GM23338 (cell line): ENCODE data around the gene SENP3. TPM values are rescaled to one million over a fixed set of nuclear protein-coding genes. Genes with fewer than 3 reads are reported as not detected.

ENCODE experiments used
- ATAC-seq: fragments of 200-7000 bp; cut with Tn5 transposase; 3 replicates; pipeline ENCODE4 v1.9.1; 2020
- DNase-seq: peaks from one replicate; pipeline ENCODE4 v3.0.0-alpha.2; 2015; ENCODE audit warnings: low spot score
- H2AFZ ChIP-seq: fragments of 200-600 bp; sonication (generic); 2 replicates; pipeline ENCODE4 v1.8.0; 2016; ENCODE audit warnings: antibody characterized with exemption, mild to moderate bottlenecking, moderate library complexity
- H3F3A ChIP-seq: fragments of 200-600 bp; sonication (generic); replicated peaks from 2 replicates; pipeline ENCODE4 v1.8.0; 2017; ENCODE audit warnings: antibody characterized with exemption, mixed run types, low read depth
- H3K27ac ChIP-seq: fragments of 200-600 bp; sonication (generic); 2 replicates; pipeline ENCODE4 v1.6.1; 2016; ENCODE audit warnings: low read depth
- H3K27me3 ChIP-seq: fragments of 200-600 bp; sonication (generic); 2 replicates; pipeline ENCODE4 v1.8.0; 2016; ENCODE audit warnings: mild to moderate bottlenecking, mixed run types, moderate library complexity; ENCODE audit not compliant: insufficient read depth
- H3K36me3 ChIP-seq: fragments of 200-600 bp; sonication (generic); 2 replicates; pipeline ENCODE4 v1.8.0; 2016; ENCODE audit warnings: mild to moderate bottlenecking; ENCODE audit not compliant: insufficient read depth
- H3K4me1 ChIP-seq: fragments of 200-600 bp; sonication (generic); 2 replicates; pipeline ENCODE4 v1.8.0; 2016; ENCODE audit warnings: mild to moderate bottlenecking, moderate library complexity; ENCODE audit not compliant: insufficient read depth
- H3K4me2 ChIP-seq: fragments of 200-600 bp; sonication (generic); 2 replicates; pipeline ENCODE4 v1.7.1; 2017; ENCODE audit warnings: mixed run types
- H3K4me3 ChIP-seq: fragments of 200-600 bp; sonication (generic); 2 replicates; pipeline ENCODE4 v1.6.1; 2016; ENCODE audit warnings: mixed run types
- H3K79me2 ChIP-seq: fragments of 200-600 bp; sonication (generic); replicated peaks from 2 replicates; pipeline ENCODE4 v1.8.0; 2017; ENCODE audit warnings: mild to moderate bottlenecking; ENCODE audit not compliant: insufficient read depth
- H3K9me2 ChIP-seq: fragments of 200-600 bp; sonication (generic); 2 replicates; pipeline ENCODE4 v1.8.0; 2017; ENCODE audit not compliant: insufficient read depth
- H4K20me1 ChIP-seq: fragments of 200-600 bp; sonication (generic); replicated peaks from 2 replicates; pipeline ENCODE4 v1.8.0; 2017; ENCODE audit warnings: mild to moderate bottlenecking; ENCODE audit not compliant: insufficient read depth
- H3K27ac Mint-ChIP-seq: 2 replicates; pipeline ENCODE4 v1.8.0; 2020; ENCODE audit warnings: inconsistent platforms, mild to moderate bottlenecking, moderate library complexity, mixed read lengths
- H3K27me3 Mint-ChIP-seq: 3 replicates; pipeline ENCODE4 v1.8.0; 2022; ENCODE audit warnings: low read depth, mild to moderate bottlenecking, moderate library complexity, mixed read lengths, inconsistent platforms; ENCODE audit not compliant: insufficient read depth, poor library complexity
- H3K36me3 Mint-ChIP-seq: 3 replicates; pipeline ENCODE4 v1.8.0; 2021; ENCODE audit warnings: low read depth, mild to moderate bottlenecking, inconsistent platforms, moderate library complexity, mixed read lengths
- H3K4me1 Mint-ChIP-seq: 3 replicates; pipeline ENCODE4 v1.8.0; 2020; ENCODE audit warnings: mild to moderate bottlenecking, inconsistent platforms, mixed read lengths
- H3K4me3 Mint-ChIP-seq: 3 replicates; pipeline ENCODE4 v1.8.0; 2021; ENCODE audit warnings: moderate library complexity, mild to moderate bottlenecking, inconsistent platforms, mixed read lengths
- H3K9me3 Mint-ChIP-seq: 3 replicates; pipeline ENCODE4 v1.8.0; 2020; ENCODE audit warnings: moderate library complexity, mild to moderate bottlenecking, inconsistent platforms, mixed read lengths
- CREB1 ChIP-seq: fragments of 250-450 bp; sonication (Bioruptor Pico); IDR thresholded peaks from 2 replicates; pipeline ENCODE4 v1.5.0; 2020; ENCODE audit warnings: low read depth, mild to moderate bottlenecking, moderate library complexity
- ZNF114 ChIP-seq: fragments of 250-450 bp; sonication (Bioruptor Pico); IDR thresholded peaks from 2 replicates; pipeline ENCODE4 v1.5.0; 2020; ENCODE audit warnings: mild to moderate bottlenecking, moderate library complexity
- polyA plus RNA-seq: library from polyadenylated mRNA; unstranded; fragments of >200 nt; fragmentation: Nextera tagmentation; extraction: Ambion mirVana; gene quantifications from 2 replicates; pipeline ENCODE4 v1.2.1, GENCODE V29; 2016
- total RNA-seq: library from RNA; depleted of rRNA; stranded (reverse); fragments of >200 nt; shearing (Covaris generic); gene quantifications from 2 replicates; pipeline ENCODE4 v1.2.3, GENCODE V29; 2014
- TF ChIP-seq, protein P1 (sequence below), 2 experiments: fragments of 200-600 bp in 1 of 2; sonication (generic) in 1 of 2; conservative IDR thresholded peaks; 2 replicates each; pipeline versions ENCODE4 v1.5.1 to v1.6.1; 2016 to 2017; ENCODE audit warnings: antibody characterized with exemption in 2 of 2, low read depth in 2 of 2, mild to moderate bottlenecking in 2 of 2, moderate library complexity in 1 of 2

The SENP3 gene
- total and polyA plus RNA-seq, 2 experiments from 2014 or later: 6.5 to 138 TPM

- Histone ChIP-seq H3K9me2 (no peaks in the 10 kb centered on the region), H3K4me2 (no peak overlapping the region), H3F3A (no peaks in the 10 kb centered on the region; the same call in 1 of the 2 replicates), H3K4me1 (no peaks in the 10 kb centered on the region), H2AFZ (no peak overlapping the region), H3K36me3 (no peaks in the 10 kb centered on the region), H3K27me3 (no peaks in the 10 kb centered on the region), H4K20me1 (no peaks in the 10 kb centered on the region), H3K79me2 (no peaks in the 10 kb centered on the region), H3K4me3 (no peak overlapping the region), H3K27ac (no peak overlapping the region)
- Mint-ChIP-seq H3K27ac (peak overlapping the region; percentile 92), H3K36me3 (peaks cover under 1% of the 10 kb centered on the region; the same call in 1 of the 3 replicates), H3K27me3 (no peaks in the 10 kb centered on the region), H3K9me3 (peaks cover 24% of the 10 kb centered on the region), H3K4me1 (peaks cover 5% of the 10 kb centered on the region; the same call in 2 of the 3 replicates), H3K4me3 (peak overlapping the region; percentile 51; the same call in 2 of the 3 replicates)
- TF ChIP-seq CREB1 (CRISPR knock-in tag) (no peak), ZNF114 (CRISPR knock-in tag) (no peak)
- TF ChIP-seq, protein P1, sequence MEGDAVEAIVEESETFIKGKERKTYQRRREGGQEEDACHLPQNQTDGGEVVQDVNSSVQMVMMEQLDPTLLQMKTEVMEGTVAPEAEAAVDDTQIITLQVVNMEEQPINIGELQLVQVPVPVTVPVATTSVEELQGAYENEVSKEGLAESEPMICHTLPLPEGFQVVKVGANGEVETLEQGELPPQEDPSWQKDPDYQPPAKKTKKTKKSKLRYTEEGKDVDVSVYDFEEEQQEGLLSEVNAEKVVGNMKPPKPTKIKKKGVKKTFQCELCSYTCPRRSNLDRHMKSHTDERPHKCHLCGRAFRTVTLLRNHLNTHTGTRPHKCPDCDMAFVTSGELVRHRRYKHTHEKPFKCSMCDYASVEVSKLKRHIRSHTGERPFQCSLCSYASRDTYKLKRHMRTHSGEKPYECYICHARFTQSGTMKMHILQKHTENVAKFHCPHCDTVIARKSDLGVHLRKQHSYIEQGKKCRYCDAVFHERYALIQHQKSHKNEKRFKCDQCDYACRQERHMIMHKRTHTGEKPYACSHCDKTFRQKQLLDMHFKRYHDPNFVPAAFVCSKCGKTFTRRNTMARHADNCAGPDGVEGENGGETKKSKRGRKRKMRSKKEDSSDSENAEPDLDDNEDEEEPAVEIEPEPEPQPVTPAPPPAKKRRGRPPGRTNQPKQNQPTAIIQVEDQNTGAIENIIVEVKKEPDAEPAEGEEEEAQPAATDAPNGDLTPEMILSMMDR (conservative IDR thresholded peaks at IDR 0.05; ENCODE audit: low read depth in 2 of 2): peak; percentile 79 to 90
- peak; percentile 99 for ATAC-seq
- peak; percentile 94 for DNase-seq
These were observed 38.7 kb upstream of the SENP3 start for GRCh38 chr17:7523033-7523432.

DNA sequence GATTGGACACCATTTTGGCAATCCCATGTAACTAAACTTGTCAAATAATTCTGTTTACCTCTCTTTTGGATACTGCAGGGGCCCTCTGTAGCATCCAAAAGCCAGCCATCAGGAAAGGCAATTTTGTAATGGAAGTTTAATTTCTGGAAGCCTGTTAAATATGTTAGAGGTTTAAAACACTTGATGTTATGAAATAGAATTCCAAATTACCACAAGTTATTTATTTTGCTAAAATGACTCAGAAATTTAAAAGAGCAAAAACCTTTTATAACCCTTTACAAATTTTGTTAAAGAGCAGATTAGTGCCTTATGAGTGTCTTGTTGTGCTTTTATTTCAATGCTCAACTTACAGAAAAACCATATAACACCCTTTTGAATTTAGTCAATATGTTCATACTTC, 32.9 kb upstream of the SENP3 start:
- H3F3A ChIP-seq: no peaks in the 10 kb centered on the region
- DNase-seq (no peak), ATAC-seq (no peak)
- no peaks in the 10 kb centered on the region for H3K79me2 ChIP-seq
- H3K27ac Mint-ChIP-seq: no peak overlapping the region
- no peak overlapping the region for H3K4me3 ChIP-seq
- H3K27ac ChIP-seq: no peak overlapping the region
- no peaks in the 10 kb centered on the region for H3K4me1 Mint-ChIP-seq
- no peaks in the 10 kb centered on the region for H3K9me2 ChIP-seq
- H3K27me3 ChIP-seq: no peaks in the 10 kb centered on the region
- TF ChIP-seq, protein P1 (conservative IDR thresholded peaks at IDR 0.05; ENCODE audit: low read depth in 2 of 2): no peak
- H4K20me1 ChIP-seq: no peaks in the 10 kb centered on the region
- H3K4me3 Mint-ChIP-seq: no peak overlapping the region
- no peaks in the 10 kb centered on the region for H3K36me3 ChIP-seq
- no peaks in the 10 kb centered on the region for H3K4me1 ChIP-seq
- H3K36me3 Mint-ChIP-seq: peaks cover 13% of the 10 kb centered on the region; the same call in 2 of the 3 replicates
- H2AFZ ChIP-seq: no peak overlapping the region
- peaks cover 50% of the 10 kb centered on the region for H3K9me3 Mint-ChIP-seq
- H3K27me3 Mint-ChIP-seq: peaks cover 2% of the 10 kb centered on the region
- no peak overlapping the region for H3K4me2 ChIP-seq
